GF-D8 (cell line): Measurements from ENCODE around the gene AP2A2.

Experiments
- DNase-seq: peaks from one replicate; lab custom pipeline; 2025; lab: John Stamatoyannopoulos, UW

Gene AP2A2

DNA sequence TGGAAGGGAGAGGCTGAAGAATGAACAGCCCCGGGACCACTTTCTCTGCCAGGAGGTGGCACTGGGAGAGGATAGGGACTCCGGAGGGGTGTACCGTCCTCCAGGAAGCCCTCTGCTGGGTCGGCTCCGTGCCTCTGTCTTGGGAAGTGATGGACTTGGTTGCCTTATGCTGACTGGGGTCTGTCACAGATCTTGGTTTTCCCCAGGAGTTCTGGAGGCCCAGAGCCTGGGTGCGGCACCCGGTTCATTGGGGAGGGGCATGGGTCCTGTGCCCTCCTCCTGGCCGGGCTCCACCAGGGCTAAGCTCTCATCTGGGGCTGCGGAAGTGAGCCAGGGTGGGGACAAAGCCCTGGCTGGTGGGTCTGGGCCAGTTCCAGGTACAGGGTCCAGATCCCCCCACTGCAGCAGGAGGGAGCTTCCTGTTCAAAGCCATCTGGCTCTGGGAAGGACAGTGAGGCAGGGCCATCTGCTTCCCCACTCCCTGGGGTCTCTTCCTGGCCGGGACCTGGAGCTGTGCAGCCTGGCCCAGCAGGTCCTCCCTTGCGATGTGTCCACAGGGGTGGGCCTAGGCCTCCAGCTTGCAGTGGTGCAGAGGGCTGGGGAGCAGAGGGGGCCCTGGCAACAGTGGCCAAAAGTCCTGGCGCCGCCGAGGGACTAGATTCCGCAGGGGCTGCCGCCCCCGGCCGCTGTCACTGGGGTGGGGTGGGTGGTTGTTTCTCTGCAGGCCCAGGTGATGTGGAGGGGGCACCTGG lies 1.1 kb upstream of the AP2A2 start:
- DNase-seq = no peak

GRCh38 chr11:925158-925495 lies 543 bp upstream of the AP2A2 start:
- no peak for DNase-seq

DNA sequence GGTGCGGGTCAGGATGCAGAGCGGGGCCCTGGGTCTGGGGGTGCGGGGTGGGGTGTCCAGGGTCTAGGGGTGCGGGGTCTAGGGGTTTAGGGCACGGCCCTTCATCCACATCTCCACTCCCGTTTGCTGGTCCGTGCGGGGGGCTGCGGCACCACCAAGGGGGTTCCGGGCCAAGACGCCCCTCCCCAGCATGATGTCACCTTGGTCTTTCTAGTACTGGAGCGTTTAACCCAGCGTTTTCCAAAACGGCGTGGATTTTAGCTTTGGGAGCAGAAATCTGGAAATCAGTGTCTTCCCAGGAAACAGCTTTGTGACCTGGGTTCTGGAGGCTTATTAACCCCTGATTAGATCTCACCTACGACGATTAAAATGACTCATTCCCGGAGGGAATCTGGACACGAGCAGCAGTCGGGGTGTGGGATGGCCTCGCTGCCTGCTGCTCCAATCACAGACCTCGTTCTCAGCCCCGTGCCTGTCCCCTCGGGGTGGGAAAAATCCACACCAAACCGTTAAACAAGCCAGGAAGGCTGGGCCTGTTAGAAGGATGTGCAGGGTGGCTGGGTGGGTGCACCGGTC lies 759 bp downstream of the AP2A2 start:
- DNase-seq = no peak

GRCh38 chr11:927871-928270 lies 2.2 kb downstream of the AP2A2 start:
- no peak for DNase-seq

- no peak for DNase-seq
Measured at GRCh38 chr11:928786-929185, 3.1 kb downstream of the AP2A2 start.

DNA sequence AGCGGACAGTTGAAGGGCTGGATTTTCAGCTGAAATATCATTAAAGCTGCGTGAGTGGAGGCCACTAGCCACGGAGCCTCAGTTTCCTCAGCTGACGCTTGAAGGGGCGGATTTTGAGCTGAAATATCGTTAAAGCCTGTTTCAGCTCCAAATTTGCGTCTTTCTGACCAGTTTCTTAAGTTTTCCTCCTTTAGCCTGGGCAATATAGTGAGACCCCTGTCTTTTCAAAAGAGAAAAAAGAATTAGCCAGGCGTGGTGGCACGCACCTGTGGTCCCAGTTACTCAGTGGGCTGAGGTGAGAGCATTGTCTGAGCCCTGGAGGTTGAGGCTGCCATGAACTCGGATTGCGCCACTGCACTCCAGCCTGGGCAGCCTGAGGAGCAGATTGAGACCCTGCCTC lies 3.7 kb downstream of the AP2A2 start:
- no peak for DNase-seq

DNA sequence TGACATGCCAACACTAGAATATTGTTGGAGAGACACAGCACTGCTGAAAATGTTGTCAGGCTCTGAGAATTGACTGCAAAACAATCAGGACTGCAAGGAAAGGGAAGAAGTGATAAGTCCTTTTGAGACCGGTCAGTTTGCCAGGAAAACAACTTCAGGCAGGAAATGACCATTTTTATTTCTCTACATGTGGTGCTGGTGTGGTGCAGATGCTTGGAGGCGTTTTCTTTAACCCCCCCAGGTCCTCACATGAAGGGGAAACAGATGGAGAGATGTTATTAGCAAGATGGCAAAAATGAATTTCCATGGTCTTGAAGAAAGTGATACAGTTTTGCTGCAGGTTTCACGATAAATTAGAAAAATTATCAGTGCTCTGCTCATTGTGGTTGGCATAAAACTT lies 5.7 kb downstream of the AP2A2 start:
- DNase-seq = no peak

DNA sequence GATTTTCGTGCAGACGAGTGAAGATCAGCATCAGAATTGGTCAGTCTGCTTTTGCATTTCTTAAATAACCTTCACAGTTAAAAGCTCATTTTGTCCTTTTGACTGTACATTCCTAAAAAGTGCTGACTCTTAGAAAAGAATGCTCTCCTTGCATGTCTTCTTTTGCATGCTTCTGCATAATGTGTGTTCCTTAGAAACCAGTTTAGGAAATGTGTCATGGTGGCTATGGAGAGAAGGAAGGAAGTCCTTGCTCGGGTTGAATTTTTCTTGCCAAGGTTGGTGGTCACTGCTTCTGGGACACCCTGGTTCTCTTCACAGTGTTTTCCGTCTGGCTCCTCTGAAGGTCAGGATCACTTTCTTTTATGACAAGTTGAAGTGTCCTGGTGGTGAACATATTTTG lies 6.8 kb downstream of the AP2A2 start:
- no peak for DNase-seq

- DNase-seq = no peak
Measured at GRCh38 chr11:933142-933851, 7.6 kb downstream of the AP2A2 start.

- no peak for DNase-seq
Measured at GRCh38 chr11:933936-934335, 8.3 kb downstream of the AP2A2 start.

DNA sequence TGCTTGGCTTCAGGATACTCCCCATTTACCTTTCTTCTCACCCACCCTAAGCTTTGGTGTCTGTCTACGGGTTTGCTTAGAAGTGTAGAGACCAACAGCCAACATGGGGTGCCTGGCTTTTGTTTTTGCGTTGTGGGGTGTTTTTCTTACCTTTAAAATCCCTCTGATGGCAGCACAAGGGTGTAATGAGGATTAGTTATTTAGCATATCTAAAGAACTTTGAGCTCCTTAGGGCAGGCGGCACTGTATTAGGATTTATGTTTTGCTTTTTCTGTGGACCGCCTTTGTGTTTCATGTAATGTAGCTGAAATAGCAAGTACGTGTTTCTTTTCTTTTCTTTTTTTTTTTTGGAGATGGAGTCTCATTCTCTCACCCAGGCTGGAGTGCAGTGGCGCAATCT lies 8.9 kb downstream of the AP2A2 start:
- no peak for DNase-seq

GRCh38 chr11:936199-936598 lies 10.5 kb downstream of the AP2A2 start:
- no peak for DNase-seq

DNA sequence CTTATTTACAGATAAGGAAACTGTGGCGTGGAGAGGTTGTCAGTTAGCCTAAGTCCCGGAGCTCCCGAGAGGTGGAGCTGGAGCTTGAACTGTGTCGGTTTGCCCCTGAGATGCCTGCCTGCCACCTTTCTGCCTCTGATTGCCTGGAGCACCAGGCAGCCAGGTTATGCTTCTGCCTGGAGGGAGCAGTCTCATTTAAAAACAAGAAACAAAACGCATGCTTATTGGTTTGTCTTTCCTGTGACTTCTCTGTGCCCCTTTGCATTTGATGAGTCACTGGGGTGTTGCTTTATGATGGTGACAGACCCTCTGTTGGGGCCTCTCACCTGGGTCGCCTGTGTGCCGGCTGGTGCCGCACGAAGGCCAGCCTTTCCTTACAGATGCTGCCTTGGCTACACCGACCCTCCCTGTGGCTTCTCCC lies 12.2 kb downstream of the AP2A2 start:
- DNase-seq = no peak

GRCh38 chr11:940496-941135 lies 14.9 kb downstream of the AP2A2 start:
- DNase-seq = no peak

DNA sequence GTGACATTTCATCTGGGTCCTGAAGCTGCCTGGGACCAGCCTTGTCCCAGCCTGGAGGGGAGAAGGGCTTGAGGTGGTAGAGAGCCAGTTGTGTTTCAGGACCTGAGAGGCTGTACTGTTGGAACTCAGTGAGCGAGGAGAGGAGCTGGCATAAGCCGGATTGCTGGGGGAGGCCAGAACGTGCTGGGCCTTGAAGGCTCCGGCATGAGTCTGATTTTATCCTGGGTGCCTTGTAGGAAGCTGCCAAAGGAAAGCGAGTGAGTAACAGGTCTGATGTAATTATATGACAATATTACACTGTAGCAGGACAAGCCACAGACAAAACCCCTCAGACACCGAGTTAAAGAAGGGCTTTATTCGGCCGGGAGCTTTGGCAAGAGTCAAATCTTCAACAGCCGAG lies 17.2 kb downstream of the AP2A2 start:
- DNase-seq = no peak

GRCh38 chr11:944711-945470 lies 19.2 kb downstream of the AP2A2 start:
- no peak for DNase-seq

- no peak for DNase-seq
Measured at GRCh38 chr11:945986-946385, 20.3 kb downstream of the AP2A2 start.

DNA sequence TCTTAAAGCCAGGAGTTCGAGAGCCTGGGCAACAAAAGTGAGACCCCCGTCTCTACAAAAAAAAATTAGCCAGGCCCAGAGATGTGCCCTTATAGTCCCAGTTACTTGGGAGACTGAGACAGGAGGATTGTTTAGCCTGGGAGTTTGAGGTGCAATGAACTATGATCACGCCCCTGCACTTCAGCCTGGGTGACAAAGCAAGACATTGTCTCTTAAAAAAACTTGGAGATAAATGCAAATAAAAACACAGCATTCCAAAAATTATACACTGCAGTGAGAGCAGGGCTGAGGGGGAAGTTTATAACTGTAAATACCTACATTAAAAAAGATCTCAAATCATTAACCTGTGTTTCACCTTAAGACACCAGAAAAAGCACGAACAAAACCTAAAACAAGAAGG lies 22.1 kb downstream of the AP2A2 start:
- DNase-seq = no peak

DNA sequence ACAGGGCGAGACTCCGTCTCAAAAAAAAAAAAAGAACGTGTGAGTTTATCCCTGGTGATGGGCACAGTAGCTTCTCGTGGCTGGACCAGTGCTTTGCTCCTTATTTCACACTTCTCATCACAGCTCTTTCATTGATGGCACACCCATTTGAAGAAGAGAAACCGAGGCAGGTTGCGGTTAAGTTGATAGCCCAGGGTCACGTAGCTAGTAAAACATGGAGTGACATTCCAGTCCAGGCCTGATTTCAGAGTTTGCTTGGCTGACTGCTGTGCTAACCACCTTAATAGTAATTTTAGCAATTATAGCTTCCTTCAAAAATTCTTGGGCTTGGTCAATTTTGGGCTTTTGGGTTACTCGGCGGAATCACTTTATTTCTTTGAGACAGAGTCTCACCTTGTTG lies 25.8 kb downstream of the AP2A2 start:
- no peak for DNase-seq

DNA sequence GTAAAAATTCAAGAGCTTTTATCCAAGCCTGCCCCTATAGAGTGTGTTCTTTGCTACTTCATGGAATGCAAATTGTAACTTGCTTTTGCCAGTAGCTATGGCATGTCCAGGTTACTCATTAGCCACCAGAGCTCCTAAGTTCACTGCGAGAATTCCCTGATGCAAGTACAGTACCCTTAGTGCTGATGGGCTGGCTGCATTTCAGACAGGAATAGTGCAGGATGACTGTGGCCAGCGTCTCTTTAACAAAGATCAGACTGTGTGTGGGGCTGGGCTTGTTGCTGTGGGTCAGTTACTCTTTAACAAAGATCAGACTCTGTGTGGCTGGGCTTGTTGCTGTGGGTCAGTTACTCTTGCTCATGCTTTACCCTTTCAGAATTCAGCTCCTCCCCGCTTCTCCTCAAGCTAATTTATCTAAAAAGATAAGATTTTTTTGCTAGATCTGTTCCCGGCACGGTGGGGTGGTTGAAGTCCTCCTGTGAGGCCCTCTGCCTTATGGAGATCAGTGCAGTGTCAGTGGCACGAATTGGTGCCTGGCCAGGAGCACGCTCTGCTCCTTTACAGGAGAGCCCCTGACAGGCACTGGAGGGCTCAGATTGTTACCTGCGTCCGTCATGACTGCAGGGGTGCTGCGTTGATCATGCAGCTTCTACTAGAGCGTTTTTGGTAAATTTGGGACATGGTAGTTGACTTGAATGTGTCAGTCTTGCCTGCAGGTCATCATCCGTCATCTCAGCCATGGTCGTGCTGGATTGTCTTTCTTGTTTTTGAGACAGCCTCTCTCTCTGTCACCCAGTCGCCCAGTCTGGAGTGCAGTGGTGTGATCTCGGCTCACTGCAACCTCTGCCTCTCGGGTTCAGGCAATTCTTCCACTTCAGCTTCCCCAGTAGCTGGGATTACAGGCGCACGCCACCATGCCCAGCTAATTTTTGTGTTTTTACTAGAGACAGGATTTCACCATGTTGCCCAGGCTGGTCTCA lies 27.0 kb downstream of the AP2A2 start:
- no peak for DNase-seq

GRCh38 chr11:953512-953911 lies 27.8 kb downstream of the AP2A2 start:
- no peak for DNase-seq
